Hepatocyte (in vitro differentiated cells): ENCODE data around the gene SMARCB1.

Source experiments
- EZH2phosphoT487 ChIP-seq: fragments of 200-600 bp; sonication (generic); IDR thresholded peaks from one replicate; pipeline ENCODE4 v1.6.1; 2018; ENCODE audit warnings: antibody characterized with exemption, mild to moderate bottlenecking, low read depth, moderate library complexity; ENCODE audit not compliant: unreplicated experiment, severe bottlenecking
- TF ChIP-seq, protein P1 (sequence below): fragments of 200-600 bp; sonication (generic); IDR thresholded peaks from 2 replicates; pipeline ENCODE4 v1.5.1; 2016; ENCODE audit warnings: antibody characterized with exemption, mild to moderate bottlenecking; ENCODE audit not compliant: poor library complexity

- TF ChIP-seq, protein P1, sequence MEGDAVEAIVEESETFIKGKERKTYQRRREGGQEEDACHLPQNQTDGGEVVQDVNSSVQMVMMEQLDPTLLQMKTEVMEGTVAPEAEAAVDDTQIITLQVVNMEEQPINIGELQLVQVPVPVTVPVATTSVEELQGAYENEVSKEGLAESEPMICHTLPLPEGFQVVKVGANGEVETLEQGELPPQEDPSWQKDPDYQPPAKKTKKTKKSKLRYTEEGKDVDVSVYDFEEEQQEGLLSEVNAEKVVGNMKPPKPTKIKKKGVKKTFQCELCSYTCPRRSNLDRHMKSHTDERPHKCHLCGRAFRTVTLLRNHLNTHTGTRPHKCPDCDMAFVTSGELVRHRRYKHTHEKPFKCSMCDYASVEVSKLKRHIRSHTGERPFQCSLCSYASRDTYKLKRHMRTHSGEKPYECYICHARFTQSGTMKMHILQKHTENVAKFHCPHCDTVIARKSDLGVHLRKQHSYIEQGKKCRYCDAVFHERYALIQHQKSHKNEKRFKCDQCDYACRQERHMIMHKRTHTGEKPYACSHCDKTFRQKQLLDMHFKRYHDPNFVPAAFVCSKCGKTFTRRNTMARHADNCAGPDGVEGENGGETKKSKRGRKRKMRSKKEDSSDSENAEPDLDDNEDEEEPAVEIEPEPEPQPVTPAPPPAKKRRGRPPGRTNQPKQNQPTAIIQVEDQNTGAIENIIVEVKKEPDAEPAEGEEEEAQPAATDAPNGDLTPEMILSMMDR = no peak
- no peak for TF ChIP-seq EZH2phosphoT487
These were observed 13.8 kb downstream of the SMARCB1 start for GRCh38 chr22:23800297-23801237.
